ENCODE results near the gene LDLRAD3.
"Not testable (repeated sequence)": the region's sequence is repeated elsewhere in the genome, so short reads cannot be mapped to it uniquely, and the experiment has no call there.

LDLRAD3 gene

DNA sequence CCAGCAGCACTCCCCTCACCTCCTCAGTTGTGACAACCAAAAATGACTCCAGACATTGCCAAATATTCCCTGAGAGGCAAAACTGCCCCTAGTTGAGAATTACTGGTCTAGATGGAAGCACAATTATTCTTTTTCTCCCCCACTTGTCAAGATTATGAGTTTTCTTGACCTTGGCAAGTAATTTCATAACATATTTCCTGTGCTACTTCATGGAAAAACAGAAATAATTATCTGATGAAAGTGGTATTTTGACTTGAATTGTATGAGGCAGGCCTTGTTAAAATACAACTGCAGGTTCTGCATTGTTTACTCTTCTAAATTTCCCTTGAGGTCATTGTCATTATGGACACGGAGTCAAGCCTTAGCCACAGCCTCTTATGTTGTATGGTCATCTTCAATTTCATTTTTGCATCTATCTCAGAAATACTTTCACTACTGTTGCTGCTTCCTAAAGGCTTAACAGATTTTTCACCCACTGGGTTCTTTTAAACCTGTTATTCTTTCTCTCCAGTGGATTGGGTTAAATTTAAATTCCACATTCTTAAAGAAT lies 32.2 kb upstream of the LDLRAD3 start:
- no peak overlapping the region for H3K4me2 ChIP-seq (ENCODE audit: low read length)

GRCh38 chr11:35912436-35912835 lies 31.4 kb upstream of the LDLRAD3 start:
- not testable (repeated sequence) for H4K20me1 ChIP-seq (ENCODE audit: control insufficient read depth, insufficient read depth, low read depth, low read length); H3K79me2 ChIP-seq (ENCODE audit: control insufficient read depth, low read length); H3F3A ChIP-seq (ENCODE audit: control insufficient read depth, insufficient read depth); H3K4me3 ChIP-seq (ENCODE audit: low read length); H3K27ac ChIP-seq (ENCODE audit: low read depth, low read length); H3K36me3 ChIP-seq (ENCODE audit: control insufficient read depth, low read length); H3K9me2 ChIP-seq (replicated peaks; ENCODE audit: control insufficient read depth, low read length); H3K9me3 ChIP-seq (ENCODE audit: control insufficient read depth, insufficient read depth, low read length); H3K4me1 ChIP-seq (ENCODE audit: control insufficient read depth, low read length); H3K27me3 ChIP-seq (ENCODE audit: control insufficient read depth, low read length); H3K4me2 ChIP-seq (ENCODE audit: low read length)

More for the DNA sequence above, 32.2 kb upstream of the LDLRAD3 start:
- no peaks in the 10 kb centered on the region for H3K36me3 ChIP-seq (ENCODE audit: control insufficient read depth, low read length)
- no peaks in the 10 kb centered on the region for H3K9me2 ChIP-seq (replicated peaks; ENCODE audit: control insufficient read depth, low read length)
- H4K20me1 ChIP-seq (ENCODE audit: control insufficient read depth, insufficient read depth, low read depth, low read length) = no peaks in the 10 kb centered on the region
- no peaks in the 10 kb centered on the region for H3F3A ChIP-seq (ENCODE audit: control insufficient read depth, insufficient read depth)
- no peaks in the 10 kb centered on the region for H3K9me3 ChIP-seq (ENCODE audit: control insufficient read depth, insufficient read depth, low read length)
- H3K4me1 ChIP-seq (ENCODE audit: control insufficient read depth, low read length) = no peaks in the 10 kb centered on the region
- no peaks in the 10 kb centered on the region for H3K27me3 ChIP-seq (ENCODE audit: control insufficient read depth, low read length)
- TF ChIP-seq CTCF (IDR thresholded peaks at IDR 0.05; ENCODE audit: low read depth, low read length, poor library complexity, severe bottlenecking) (no peak), EZH2phosphoT487 (IDR thresholded peaks at IDR 0.05; ENCODE audit: borderline replicate concordance, low read length) (no peak)
- H3K27ac ChIP-seq (ENCODE audit: low read depth, low read length) = no peak overlapping the region
- H3K4me3 ChIP-seq (ENCODE audit: low read length) = no peak overlapping the region
- no peaks in the 10 kb centered on the region for H3K79me2 ChIP-seq (ENCODE audit: control insufficient read depth, low read length)

- H3K4me1 ChIP-seq (ENCODE audit: control insufficient read depth, low read length) = no peaks in the 10 kb centered on the region
- H3K9me3 ChIP-seq (ENCODE audit: control insufficient read depth, insufficient read depth, low read length) = no peaks in the 10 kb centered on the region
- no peak for TF ChIP-seq EZH2phosphoT487 (IDR thresholded peaks at IDR 0.05; ENCODE audit: borderline replicate concordance, low read length)
- no peak for TF ChIP-seq CTCF (IDR thresholded peaks at IDR 0.05; ENCODE audit: low read depth, low read length, poor library complexity, severe bottlenecking)
- H3F3A ChIP-seq (ENCODE audit: control insufficient read depth, insufficient read depth) = no peaks in the 10 kb centered on the region
- H3K27me3 ChIP-seq (ENCODE audit: control insufficient read depth, low read length) = no peaks in the 10 kb centered on the region
- no peak overlapping the region for H3K4me3 ChIP-seq (ENCODE audit: low read length)
- H3K4me2 ChIP-seq (ENCODE audit: low read length) = no peak overlapping the region
- no peak overlapping the region for H3K27ac ChIP-seq (ENCODE audit: low read depth, low read length)
- no peaks in the 10 kb centered on the region for H3K9me2 ChIP-seq (replicated peaks; ENCODE audit: control insufficient read depth, low read length)
- H4K20me1 ChIP-seq (ENCODE audit: control insufficient read depth, insufficient read depth, low read depth, low read length) = no peaks in the 10 kb centered on the region
- H3K79me2 ChIP-seq (ENCODE audit: control insufficient read depth, low read length) = no peaks in the 10 kb centered on the region
- H3K36me3 ChIP-seq (ENCODE audit: control insufficient read depth, low read length) = no peaks in the 10 kb centered on the region
Measured at GRCh38 chr11:35912883-35913624, 30.8 kb upstream of the LDLRAD3 start.

DNA sequence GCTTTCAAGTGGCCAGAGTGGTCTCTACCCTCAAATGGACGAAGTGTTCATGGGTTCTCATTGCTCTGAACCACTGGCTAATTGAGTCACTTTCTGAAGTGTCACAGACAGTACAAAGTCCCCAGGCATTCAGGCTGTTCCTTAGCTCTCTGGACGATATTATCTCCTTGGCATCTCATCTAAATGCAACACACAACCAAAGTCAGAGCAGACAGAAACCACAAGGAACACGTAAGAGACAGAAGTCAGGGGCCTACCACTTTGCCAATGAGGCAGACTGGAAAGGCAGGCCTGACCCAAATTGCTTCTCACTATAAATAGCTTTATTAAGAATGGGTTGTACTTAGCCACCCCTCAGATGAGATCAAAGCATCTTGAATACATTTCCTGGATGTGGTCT lies 29.0 kb upstream of the LDLRAD3 start:
- TF ChIP-seq EZH2phosphoT487 (IDR thresholded peaks at IDR 0.05; ENCODE audit: borderline replicate concordance, low read length) (no peak), CTCF (IDR thresholded peaks at IDR 0.05; ENCODE audit: low read depth, low read length, poor library complexity, severe bottlenecking) (no peak)
- Histone ChIP-seq H3K36me3 (ENCODE audit: control insufficient read depth, low read length) (no peaks in the 10 kb centered on the region), H3K9me2 (replicated peaks; ENCODE audit: control insufficient read depth, low read length) (no peaks in the 10 kb centered on the region), H3K4me3 (ENCODE audit: low read length) (no peak overlapping the region), H3K4me1 (ENCODE audit: control insufficient read depth, low read length) (no peaks in the 10 kb centered on the region), H3K27me3 (ENCODE audit: control insufficient read depth, low read length) (no peaks in the 10 kb centered on the region), H3K4me2 (ENCODE audit: low read length) (no peak overlapping the region), H3K9me3 (ENCODE audit: control insufficient read depth, insufficient read depth, low read length) (no peaks in the 10 kb centered on the region), H3K27ac (ENCODE audit: low read depth, low read length) (no peak overlapping the region), H4K20me1 (ENCODE audit: control insufficient read depth, insufficient read depth, low read depth, low read length) (no peaks in the 10 kb centered on the region), H3F3A (ENCODE audit: control insufficient read depth, insufficient read depth) (no peaks in the 10 kb centered on the region), H3K79me2 (ENCODE audit: control insufficient read depth, low read length) (no peaks in the 10 kb centered on the region)

All from DOHH2 (cell line).